HepG2 (cell line): ENCODE measurements around the gene MNT. TPM values are rescaled to one million over a fixed set of nuclear protein-coding genes. Genes with fewer than 3 reads are reported as not detected.

Source experiments
- ATAC-seq: fragments of 200-7000 bp; cut with Tn5 transposase; 3 replicates; pipeline ENCODE4 v1.9.1; 2020; ENCODE audit warnings: mild to moderate bottlenecking, moderate library complexity
- BruUV-seq: library from RNA; stranded (reverse); fragments of 400-500 nt; replicated peaks from 2 replicates; lab custom pipeline; 2021; lab: Mats Ljungman, UMichigan
- CTCF ChIA-PET: fragments of 300-600 bp; formaldehyde crosslinking; extraction: SDS; loops from one replicate; lab custom pipeline; 2021; ENCODE audit warnings: low total read pairs, inconsistent platforms, low intra/inter-chr PET ratio; lab: Yijun Ruan, JAX
- POLR2A ChIA-PET: fragments of 350-600 bp; sonication (Branson Sonifier 250); formaldehyde crosslinking; loops from one replicate; lab custom pipeline; 2020; ENCODE audit warnings: antibody characterized with exemption, inconsistent platforms; lab: Yijun Ruan, JAX
- DNase-seq: peaks from one replicate; pipeline ENCODE4 v3.0.0-alpha.2; 2015; ENCODE audit warnings: low spot score
- FAIRE-seq: peaks from 3 replicates; lab custom pipeline; 2011; peaks lifted over from hg19 to GRCh38; lab: Jason Lieb, UNC
- H2AFZ ChIP-seq: one replicate; pipeline ENCODE4 v1.6.1; 2011; ENCODE audit warnings: low read length, inconsistent platforms
- H3K27ac ChIP-seq: fragments of 300-600 bp; 3 replicates; pipeline ENCODE4 v1.8.0; 2011; ENCODE audit warnings: mixed run types, mild to moderate bottlenecking, mixed read lengths, low read length, inconsistent platforms; ENCODE audit not compliant: insufficient read depth; ENCODE audit errors: extremely low read length
- H3K27me3 ChIP-seq, 2 experiments: fragments of 200-600 bp in 1 of 2; 2 replicates in 1 of 2; 3 replicates in 1 of 2; pipeline versions ENCODE4 v1.6.0 to v1.8.0; 2011; ENCODE audit warnings: low read length in 2 of 2, mild to moderate bottlenecking in 2 of 2, moderate library complexity in 2 of 2, inconsistent platforms in 1 of 2; ENCODE audit not compliant: insufficient read depth in 2 of 2, control insufficient read depth in 1 of 2
- H3K36me3 ChIP-seq, 2 experiments: fragments of 200-600 bp in 1 of 2; replicated peaks in 1 of 2; 2 replicates in 1 of 2; 3 replicates in 1 of 2; pipeline versions ENCODE4 v1.5.1 to v1.8.0; 2011; ENCODE audit warnings: low read length in 2 of 2, inconsistent platforms in 1 of 2; ENCODE audit not compliant: insufficient read depth in 2 of 2, control insufficient read depth in 1 of 2
- H3K4me1 ChIP-seq: 2 replicates; pipeline ENCODE4 v1.5.1; 2012; ENCODE audit warnings: low read length, inconsistent platforms; ENCODE audit not compliant: insufficient read depth
- H3K4me2 ChIP-seq: 2 replicates; pipeline ENCODE4 v1.6.0; 2011; ENCODE audit warnings: low read depth, low read length, inconsistent platforms
- H3K4me3 ChIP-seq, 3 experiments: fragments of 200-600 bp in 1 of 3; sonication (generic), shearing (Covaris generic) in 1 of 3; replicated peaks in 1 of 3; 2 replicates each; pipeline ENCODE4 v1.5.1; 2011 to 2016; ENCODE audit warnings: low read length in 3 of 3, inconsistent platforms in 2 of 3, low read depth in 2 of 3, mild to moderate bottlenecking in 2 of 3, control low read depth in 1 of 3, mixed read lengths in 1 of 3; ENCODE audit not compliant: insufficient read depth in 1 of 3
- H3K79me2 ChIP-seq: one replicate; pipeline ENCODE4 v1.6.1; 2011; ENCODE audit warnings: low read length, inconsistent platforms; ENCODE audit not compliant: insufficient read depth
- H3K9ac ChIP-seq: 2 replicates; pipeline ENCODE4 v1.6.0; 2011; ENCODE audit warnings: mild to moderate bottlenecking, low read depth, low read length, inconsistent platforms; ENCODE audit not compliant: insufficient read depth
- H3K9me3 ChIP-seq: 2 replicates; pipeline ENCODE4 v1.5.1; 2012; ENCODE audit warnings: mild to moderate bottlenecking, low read length
- H4K20me1 ChIP-seq: 2 replicates; pipeline ENCODE4 v1.6.0; 2011; ENCODE audit warnings: inconsistent platforms, mild to moderate bottlenecking, low read length, moderate library complexity; ENCODE audit not compliant: insufficient read depth
- PBX2 ChIP-seq: IDR thresholded peaks from 2 replicates; pipeline ENCODE4 v1.6.1; 2016; ENCODE audit warnings: control low read depth
- PBX3 ChIP-seq: sonication (generic); formaldehyde crosslinking; IDR thresholded peaks from 2 replicates; pipeline ENCODE4 v1.8.1; 2023; ENCODE audit warnings: missing genetic modification reagents, inconsistent platforms, borderline replicate concordance
- THAP9 ChIP-seq: sonication (generic); formaldehyde crosslinking; IDR thresholded peaks from 2 replicates; pipeline ENCODE4; 2020; ENCODE audit warnings: missing genetic modification reagents, mild to moderate bottlenecking, borderline replicate concordance
- UBTF ChIP-seq: sonication (generic); formaldehyde crosslinking; IDR thresholded peaks from 2 replicates; pipeline ENCODE4 v1.4.0; 2020; ENCODE audit warnings: mild to moderate bottlenecking, missing genetic modification reagents
- ZBTB7B ChIP-seq: sonication (generic); formaldehyde crosslinking; IDR thresholded peaks from 2 replicates; pipeline ENCODE4 v1.4.0; 2020; ENCODE audit warnings: missing genetic modification reagents
- ZNF496 ChIP-seq: sonication (generic); formaldehyde crosslinking; IDR thresholded peaks from 2 replicates; pipeline ENCODE4 v1.8.1; 2023; ENCODE audit warnings: mild to moderate bottlenecking, moderate library complexity, missing genetic modification reagents; ENCODE audit not compliant: insufficient replicate concordance
- ZNF546 ChIP-seq: sonication (generic); formaldehyde crosslinking; conservative IDR thresholded peaks from 2 replicates; pipeline ENCODE4 v1.8.1; 2023; ENCODE audit warnings: mild to moderate bottlenecking, missing genetic modification reagents
- ZNF629 ChIP-seq: sonication (generic); formaldehyde crosslinking; conservative IDR thresholded peaks from 2 replicates; pipeline ENCODE4 v1.5.0; 2020; ENCODE audit warnings: missing genetic modification reagents
- WGBS: methylation state at CpG from one replicate; pipeline ENCODE4 v1.1.6; 2017; ENCODE audit warnings: low lambda C conversion rate; 5-methylcytosine and 5-hydroxymethylcytosine counted together
- in situ Hi-C: cut with HindIII; loops from 2 replicates; pipeline ENCODE4 v1.10.0; 2017; ENCODE audit warnings: low pct_unique_long_range_greater_than_20kb; ENCODE audit not compliant: extremely low pct_ligation_motif_present
- intact Hi-C: fragments of 100-400 bp; cut with micrococcal nuclease; formaldehyde crosslinking; loops from one replicate; pipeline ENCODE4 v1.10.0; 2022; ENCODE audit not compliant: unreplicated experiment
- polyA plus RNA-seq, 8 experiments: library from polyadenylated mRNA; depleted of rRNA in 3 of 8; stranded (reverse) in 7 of 8; unstranded in 1 of 8; fragments of >200 nt; fragmentation: Illumina TruSeq in 4 of 8; extraction: Trizol in 4 of 8; gene quantifications; 2 replicates each; pipeline versions ENCODE4 v1.2.1 to v1.2.3, GENCODE V29; 2011 to 2016; ENCODE audit warnings: low read depth in 4 of 8, missing spikeins in 1 of 8, mixed read lengths in 1 of 8; ENCODE audit not compliant: insufficient read depth in 1 of 8
- total RNA-seq, 5 experiments: library from RNA; depleted of rRNA; stranded (reverse); fragments of >200 nt; fragmentation: Illumina TruSeq; extraction: Trizol; gene quantifications; 2 replicates each; pipeline ENCODE4 v1.2.3, GENCODE V29; 2016; ENCODE audit warnings: low read depth in 1 of 5

The MNT gene
- total and polyA plus RNA-seq, 2 of the 13 experiments (the other 11 are each of a cell fraction or from before 2014, with no cell fraction given), result 2.1 to 3.5 TPM

- Histone ChIP-seq H2AFZ (no peak overlapping the region), H3K4me3 (no peak overlapping the region), H3K4me2 (no peak overlapping the region), H3K9ac (no peak overlapping the region), H4K20me1 (no peaks in the 10 kb centered on the region), H3K9me3 (no peaks in the 10 kb centered on the region), H3K4me1 (no peaks in the 10 kb centered on the region), H3K27me3 (no peaks in the 10 kb centered on the region), H3K79me2 (no peaks in the 10 kb centered on the region), H3K27ac (no peak overlapping the region), H3K36me3 (peaks cover 7 to 10% of the 10 kb centered on the region in 2 experiments; a peak in 3 of 5 replicates)
- no peak for DNase-seq
- 95% methylated on average over 20 of the region's 30 CpGs for WGBS
- ChIA-PET CTCF (no interaction called here), POLR2A (no interaction called here)
- no peak for ATAC-seq
- in situ Hi-C loops (no loop called here), intact Hi-C loops (no loop called here)
- no peak for FAIRE-seq
- no peak for TF ChIP-seq PBX3 (CRISPR knock-in tag)
- TF ChIP-seq ZNF629 (CRISPR knock-in tag), result peak; percentile 89
- TF ChIP-seq ZBTB7B (CRISPR knock-in tag), result no peak
- no TSS peak for BruUV-seq
Measured at GRCh38 chr17:2371183-2372130, 29.4 kb downstream of the MNT start.

GRCh38 chr17:2370211-2370589, 30.7 kb downstream of the MNT start:
- ATAC-seq, result no peak
- H3K36me3 ChIP-seq, result peaks cover 9 to 10% of the 10 kb centered on the region in 2 experiments; a peak in 3 of 5 replicates
- intact Hi-C loops (no loop called here), in situ Hi-C loops (no loop called here)
- H3K4me2 ChIP-seq, result no peak overlapping the region
- no peaks in the 10 kb centered on the region for H3K4me1 ChIP-seq
- H3K27me3 ChIP-seq, result no peaks in the 10 kb centered on the region
- FAIRE-seq, result no peak
- 93% methylated on average over 10 of the region's 11 CpGs for WGBS
- no peaks in the 10 kb centered on the region for H4K20me1 ChIP-seq
- DNase-seq, result no peak
- H2AFZ ChIP-seq, result no peak overlapping the region
- BruUV-seq, result no TSS peak
- no peaks in the 10 kb centered on the region for H3K79me2 ChIP-seq
- H3K9me3 ChIP-seq, result no peaks in the 10 kb centered on the region
- ChIA-PET CTCF (interaction anchor here (1.3 kb wide), 1 partner anchor 46 kb away, joined by 4 read pairs; no protein-coding TSS in a partner anchor), POLR2A (no interaction called here)
- no peak overlapping the region for H3K27ac ChIP-seq
- no peak overlapping the region for H3K9ac ChIP-seq
- no peak overlapping the region for H3K4me3 ChIP-seq
- no peak for TF ChIP-seq THAP9 (CRISPR knock-in tag)
- TF ChIP-seq ZNF546 (CRISPR knock-in tag), result no peak
- no peak for TF ChIP-seq UBTF (CRISPR knock-in tag)
- TF ChIP-seq PBX2, result no peak
- no peak for TF ChIP-seq ZNF496 (CRISPR knock-in tag)
